ENCODE measurements around the gene PKHD1. TPM values are rescaled to one million over a fixed set of nuclear protein-coding genes. Genes with fewer than 3 reads are reported as not detected.

Gene PKHD1
- total RNA-seq, 1 experiment from 2014 or later = under 0.01 TPM

DNA sequence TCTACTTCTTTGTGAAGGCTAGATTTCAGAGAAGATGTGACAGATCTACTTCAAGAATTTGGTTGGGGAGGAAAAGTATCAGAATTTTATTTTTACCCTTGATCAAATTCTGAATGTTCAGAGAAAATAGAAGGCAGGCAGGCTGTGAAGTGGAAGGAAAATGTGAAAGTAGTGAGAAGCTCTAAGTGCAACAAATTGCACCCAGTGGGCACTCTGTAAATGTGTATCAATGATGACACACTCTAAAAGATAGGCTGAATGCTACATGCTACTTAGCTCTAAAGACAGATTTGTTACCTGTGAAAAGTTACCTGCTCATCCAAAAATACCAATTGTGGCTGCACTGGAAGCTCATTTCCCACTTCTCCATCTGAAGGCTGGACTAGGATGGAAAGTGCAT lies 438.6 kb downstream of the PKHD1 start:
- Histone ChIP-seq H3K27me3 (replicated peaks) (no peaks in the 10 kb centered on the region; the same call in 1 of the 2 replicates), H3K27ac (no peak overlapping the region), H3K4me3 (no peak overlapping the region), H3K9me3 (replicated peaks) (no peaks in the 10 kb centered on the region), H3K36me3 (no peaks in the 10 kb centered on the region), H3K4me1 (replicated peaks) (no peaks in the 10 kb centered on the region)
- no peak for DNase-seq (ENCODE audit: low read depth in 1 of 2, low spot score in 2 of 2)

DNA sequence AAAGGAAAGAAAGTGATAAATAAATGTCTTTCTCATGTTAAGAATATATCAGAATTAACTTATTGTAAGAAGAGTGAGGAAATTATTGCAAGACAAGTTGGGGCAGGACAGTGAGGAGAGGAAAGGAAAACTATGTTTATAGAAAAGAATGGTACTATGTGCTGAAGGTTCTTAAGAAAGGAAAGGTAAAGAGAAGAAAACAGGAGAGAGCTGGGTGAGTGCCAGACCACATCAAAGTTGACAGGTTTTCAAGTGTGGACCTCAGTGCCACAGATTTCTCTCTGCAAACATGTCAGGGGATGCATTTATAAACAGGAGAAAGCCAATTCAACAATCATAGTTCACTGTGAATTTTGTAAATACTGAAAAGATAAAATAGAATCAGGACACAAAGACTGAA lies 439.2 kb downstream of the PKHD1 start:
- no peaks in the 10 kb centered on the region for H3K9me3 ChIP-seq (replicated peaks)
- no peak overlapping the region for H3K4me3 ChIP-seq
- H3K4me1 ChIP-seq (replicated peaks) = no peaks in the 10 kb centered on the region
- no peaks in the 10 kb centered on the region for H3K27me3 ChIP-seq (replicated peaks)
- DNase-seq (ENCODE audit: low read depth in 1 of 2, low spot score in 2 of 2) = no peak
- H3K27ac ChIP-seq = no peak overlapping the region
- no peaks in the 10 kb centered on the region for H3K36me3 ChIP-seq

DNA sequence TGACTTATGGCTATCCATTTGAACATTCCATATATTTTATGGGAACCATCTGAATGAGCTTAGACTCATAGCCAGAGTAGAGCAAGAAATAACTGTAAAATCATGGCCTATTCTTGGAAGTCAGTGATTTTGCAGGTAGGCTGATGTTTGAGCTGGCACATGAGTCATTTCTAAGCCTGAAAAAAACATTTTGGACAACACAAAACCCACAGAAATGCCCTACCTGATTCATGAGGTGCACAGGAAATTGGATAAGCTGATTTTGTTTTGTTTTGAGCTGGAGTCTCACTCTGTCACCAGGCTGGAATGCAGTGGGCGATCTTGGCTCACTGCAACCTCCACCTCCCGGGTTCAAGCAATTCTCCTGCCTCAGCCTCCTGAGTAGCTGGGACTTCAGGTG lies 443.0 kb downstream of the PKHD1 start:
- no peaks in the 10 kb centered on the region for H3K27me3 ChIP-seq (replicated peaks)
- H3K36me3 ChIP-seq = no peaks in the 10 kb centered on the region
- no peak overlapping the region for H3K27ac ChIP-seq
- no peaks in the 10 kb centered on the region for H3K9me3 ChIP-seq (replicated peaks)
- H3K4me1 ChIP-seq (replicated peaks) = no peaks in the 10 kb centered on the region
- no peak overlapping the region for H3K4me3 ChIP-seq
- no peak for DNase-seq (ENCODE audit: low read depth in 1 of 2, low spot score in 2 of 2)

DNA sequence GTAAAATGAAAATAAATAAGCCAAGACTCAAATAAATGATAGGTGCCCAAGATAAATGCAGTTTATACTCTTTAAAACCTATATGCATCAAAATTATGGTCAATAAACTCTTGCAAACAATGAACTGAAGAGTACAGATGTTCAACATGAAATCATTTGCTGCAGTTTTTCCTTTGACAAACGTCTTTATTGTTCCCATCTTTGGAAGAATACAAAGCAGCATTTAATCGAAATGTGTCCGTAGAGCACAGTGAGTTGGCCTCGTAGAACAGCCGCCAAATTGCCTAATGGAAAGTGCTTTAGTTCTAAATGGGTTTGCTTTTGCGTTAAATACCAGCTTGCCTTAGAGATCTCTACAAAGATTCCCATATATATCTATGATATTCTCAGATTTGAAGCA lies 447.4 kb downstream of the PKHD1 start:
- Histone ChIP-seq H3K36me3 (no peaks in the 10 kb centered on the region), H3K27ac (no peak overlapping the region), H3K4me3 (no peak overlapping the region), H3K27me3 (replicated peaks) (no peaks in the 10 kb centered on the region), H3K4me1 (replicated peaks) (no peaks in the 10 kb centered on the region), H3K9me3 (replicated peaks) (no peaks in the 10 kb centered on the region)
- DNase-seq (ENCODE audit: low read depth in 1 of 2, low spot score in 2 of 2) = no peak

DNA sequence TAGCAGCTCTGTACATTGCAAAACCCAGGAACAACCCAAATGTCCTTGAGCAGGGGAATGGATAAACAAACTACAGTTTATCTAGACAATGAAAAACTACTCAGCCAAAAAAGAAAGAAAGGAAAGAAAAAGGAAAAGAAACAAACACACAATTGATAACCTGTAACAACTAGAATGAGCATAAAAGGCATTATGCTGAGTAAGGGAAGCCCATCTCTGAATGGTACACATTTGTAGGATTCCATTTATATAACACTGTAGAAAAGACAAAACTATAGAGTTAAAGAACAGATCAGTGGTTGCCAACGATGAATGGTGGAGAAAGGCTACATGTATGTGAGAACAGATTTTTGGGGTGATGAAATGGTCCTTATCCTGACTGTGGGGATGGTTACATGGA lies 454.0 kb downstream of the PKHD1 start:
- DNase-seq (ENCODE audit: low read depth in 1 of 2, low spot score in 2 of 2) = no peak
- Histone ChIP-seq H3K9me3 (replicated peaks) (no peaks in the 10 kb centered on the region), H3K27me3 (replicated peaks) (no peaks in the 10 kb centered on the region), H3K27ac (no peak overlapping the region), H3K36me3 (no peaks in the 10 kb centered on the region), H3K4me3 (no peak overlapping the region), H3K4me1 (replicated peaks) (no peaks in the 10 kb centered on the region)

DNA sequence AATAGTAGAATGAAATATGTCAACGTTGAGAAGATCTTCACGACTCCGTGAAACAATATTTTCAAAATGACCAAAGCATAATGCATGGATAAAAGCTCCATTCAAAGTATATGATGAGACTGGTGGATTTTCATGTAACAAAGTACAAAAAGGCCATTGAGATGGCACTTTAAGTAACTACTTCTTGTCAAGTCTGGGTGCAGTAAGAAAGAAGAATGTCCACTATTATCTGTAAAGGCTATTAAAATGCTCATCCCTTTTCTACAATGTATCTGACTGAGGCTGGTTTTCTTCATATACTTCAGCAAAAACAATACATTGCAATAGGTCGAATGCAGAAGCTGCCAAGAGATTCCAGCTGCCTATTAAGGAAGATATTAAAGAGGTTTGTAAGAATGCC lies 457.4 kb downstream of the PKHD1 start:
- Histone ChIP-seq H3K4me1 (replicated peaks) (no peaks in the 10 kb centered on the region), H3K4me3 (no peak overlapping the region), H3K36me3 (no peaks in the 10 kb centered on the region), H3K27ac (no peak overlapping the region), H3K9me3 (replicated peaks) (no peaks in the 10 kb centered on the region), H3K27me3 (replicated peaks) (no peaks in the 10 kb centered on the region)
- DNase-seq (ENCODE audit: low read depth in 1 of 2, low spot score in 2 of 2) = no peak

DNA sequence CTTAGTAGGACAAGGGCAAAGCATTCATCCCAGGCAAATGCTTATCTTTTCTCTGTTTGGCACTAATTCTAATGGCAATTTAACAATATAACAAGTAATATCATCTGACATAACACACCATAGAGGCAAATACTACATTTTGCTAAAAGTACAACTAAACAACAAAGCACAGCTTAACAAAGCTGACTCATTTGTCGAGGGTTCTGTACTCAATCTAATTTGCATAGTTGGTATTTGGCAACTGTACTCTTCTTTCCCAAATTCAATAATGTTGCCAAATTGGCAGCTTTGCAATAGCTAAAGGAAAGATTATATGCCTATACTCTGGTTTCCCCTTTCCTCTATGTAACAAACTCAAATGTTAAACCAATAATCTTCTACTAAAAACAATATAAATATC lies 461.0 kb downstream of the PKHD1 start:
- H3K9me3 ChIP-seq (replicated peaks) = no peaks in the 10 kb centered on the region
- no peaks in the 10 kb centered on the region for H3K36me3 ChIP-seq
- H3K4me3 ChIP-seq = no peak overlapping the region
- no peaks in the 10 kb centered on the region for H3K4me1 ChIP-seq (replicated peaks)
- H3K27me3 ChIP-seq (replicated peaks) = no peaks in the 10 kb centered on the region
- no peak for DNase-seq (ENCODE audit: low read depth in 1 of 2, low spot score in 2 of 2)
- no peak overlapping the region for H3K27ac ChIP-seq

DNA sequence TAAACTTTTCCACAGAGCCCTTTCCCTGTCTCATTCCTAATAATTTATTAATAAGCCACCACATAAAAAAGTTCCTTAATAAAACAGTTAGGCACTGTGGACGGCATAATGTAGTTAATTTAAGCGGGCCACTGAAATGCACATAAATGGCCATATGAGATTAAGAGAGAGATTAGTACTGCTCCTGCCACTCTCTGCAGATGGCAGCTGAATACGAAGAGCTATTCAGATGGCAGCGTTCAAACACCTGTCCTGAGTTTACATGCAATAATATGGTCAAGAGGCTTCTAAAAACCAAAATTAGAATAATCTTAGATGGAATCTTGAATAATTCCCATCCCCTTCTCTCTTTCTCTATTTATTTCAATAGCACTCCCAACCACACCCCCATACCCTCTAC lies 461.8 kb downstream of the PKHD1 start:
- H3K27ac ChIP-seq = no peak overlapping the region
- H3K27me3 ChIP-seq (replicated peaks) = no peaks in the 10 kb centered on the region
- no peaks in the 10 kb centered on the region for H3K36me3 ChIP-seq
- DNase-seq (ENCODE audit: low read depth in 1 of 2, low spot score in 2 of 2) = no peak
- no peaks in the 10 kb centered on the region for H3K9me3 ChIP-seq (replicated peaks)
- no peaks in the 10 kb centered on the region for H3K4me1 ChIP-seq (replicated peaks)
- H3K4me3 ChIP-seq = no peak overlapping the region

DNA sequence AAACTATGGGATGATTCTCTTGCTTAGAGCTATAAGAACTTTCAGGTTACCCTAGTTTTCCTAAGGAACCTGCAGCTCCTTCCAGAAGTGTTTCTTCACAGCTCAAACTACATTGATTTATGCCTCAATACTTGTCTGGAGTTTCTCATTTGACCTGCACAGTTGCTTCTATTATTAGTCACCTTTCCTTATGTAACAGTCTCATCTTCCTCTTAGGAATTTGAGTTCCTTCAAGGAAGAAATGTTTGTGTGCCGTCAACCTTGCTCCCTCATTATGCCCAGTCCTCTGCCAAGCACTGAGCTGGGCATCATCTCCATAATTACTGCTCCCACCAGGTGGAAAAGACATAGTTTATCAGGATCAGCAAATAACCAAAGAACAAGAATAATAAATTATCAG lies 466.4 kb downstream of the PKHD1 start:
- no peak for DNase-seq (ENCODE audit: low read depth in 1 of 2, low spot score in 2 of 2)
- Histone ChIP-seq H3K27ac (no peak overlapping the region), H3K4me3 (no peak overlapping the region)

DNA sequence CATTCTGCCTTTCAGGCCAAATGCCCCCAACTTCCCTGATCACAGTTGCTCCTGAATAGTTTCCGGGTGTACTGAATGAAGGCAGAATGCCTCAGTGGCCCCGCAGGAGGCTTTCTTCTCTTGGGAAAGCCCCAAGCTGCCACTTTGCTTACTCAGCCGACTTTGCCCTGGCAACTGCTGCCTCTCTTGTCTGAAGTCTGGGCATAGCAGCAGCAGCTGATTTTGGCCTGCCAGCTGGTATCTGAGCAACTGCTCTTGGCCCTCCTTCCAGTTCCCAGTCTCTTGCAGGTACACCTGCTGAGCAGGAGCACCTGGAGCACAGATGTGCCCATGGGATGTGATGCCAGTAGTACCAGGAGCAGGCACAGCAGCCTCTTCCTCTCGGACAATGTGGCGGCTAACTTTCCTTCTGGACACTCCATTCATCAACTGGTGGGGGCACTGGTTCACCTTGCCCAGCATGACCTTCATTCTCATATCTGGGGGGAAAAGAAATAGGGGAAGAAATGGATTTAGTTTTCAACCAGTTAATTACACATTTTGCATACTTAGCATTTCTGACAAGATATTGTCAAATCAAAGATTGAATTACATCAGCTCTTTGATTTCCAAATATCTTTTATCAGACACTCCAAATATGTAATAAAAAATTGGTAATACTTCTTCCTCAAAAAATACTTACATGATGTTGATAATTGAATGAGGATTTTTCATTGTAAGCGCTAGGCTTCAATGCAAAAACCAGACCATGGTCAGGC lies 468.2 kb downstream of the PKHD1 start:
- no peaks in the 10 kb centered on the region for H3K27me3 ChIP-seq (replicated peaks)
- H3K9me3 ChIP-seq (replicated peaks) = no peaks in the 10 kb centered on the region
- H3K27ac ChIP-seq = no peak overlapping the region

More for the DNA sequence above, 466.4 kb downstream of the PKHD1 start:
- Histone ChIP-seq H3K27me3 (replicated peaks) (no peaks in the 10 kb centered on the region), H3K36me3 (no peaks in the 10 kb centered on the region), H3K4me1 (replicated peaks) (no peaks in the 10 kb centered on the region), H3K9me3 (replicated peaks) (no peaks in the 10 kb centered on the region)

DNA sequence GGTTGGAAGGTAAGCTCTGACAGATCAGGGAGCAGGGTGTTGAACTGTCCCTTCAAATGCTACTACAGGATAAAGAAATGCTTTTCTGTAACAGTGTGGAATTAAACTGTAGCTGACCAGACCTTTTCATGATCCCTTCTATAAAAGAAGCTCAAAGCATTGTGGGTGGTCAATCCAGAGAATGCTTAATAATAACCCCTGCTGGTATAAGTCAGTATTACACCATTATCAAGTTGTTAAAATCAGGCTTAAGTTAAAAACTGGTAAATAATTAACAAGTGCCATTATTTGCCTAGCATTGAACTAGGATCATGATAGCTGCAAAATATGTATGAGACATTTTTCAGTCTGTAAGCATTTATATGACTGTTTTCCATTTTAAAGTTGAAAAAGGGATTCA lies 468.9 kb downstream of the PKHD1 start:
- peak in 1 of 2 experiments; percentile 2 for DNase-seq (ENCODE audit: low read depth in 1 of 2, low spot score in 2 of 2)
- no peaks in the 10 kb centered on the region for H3K9me3 ChIP-seq (replicated peaks)
- no peaks in the 10 kb centered on the region for H3K27me3 ChIP-seq (replicated peaks)
- H3K27ac ChIP-seq = no peak overlapping the region
- no peaks in the 10 kb centered on the region for H3K4me1 ChIP-seq (replicated peaks)
- no peak overlapping the region for H3K4me3 ChIP-seq
- no peaks in the 10 kb centered on the region for H3K36me3 ChIP-seq

More for the DNA sequence above, 468.2 kb downstream of the PKHD1 start:
- no peaks in the 10 kb centered on the region for H3K36me3 ChIP-seq
- no peak overlapping the region for H3K4me3 ChIP-seq
- no peaks in the 10 kb centered on the region for H3K4me1 ChIP-seq (replicated peaks)
- DNase-seq (ENCODE audit: low read depth in 1 of 2, low spot score in 2 of 2) = no peak

DNA sequence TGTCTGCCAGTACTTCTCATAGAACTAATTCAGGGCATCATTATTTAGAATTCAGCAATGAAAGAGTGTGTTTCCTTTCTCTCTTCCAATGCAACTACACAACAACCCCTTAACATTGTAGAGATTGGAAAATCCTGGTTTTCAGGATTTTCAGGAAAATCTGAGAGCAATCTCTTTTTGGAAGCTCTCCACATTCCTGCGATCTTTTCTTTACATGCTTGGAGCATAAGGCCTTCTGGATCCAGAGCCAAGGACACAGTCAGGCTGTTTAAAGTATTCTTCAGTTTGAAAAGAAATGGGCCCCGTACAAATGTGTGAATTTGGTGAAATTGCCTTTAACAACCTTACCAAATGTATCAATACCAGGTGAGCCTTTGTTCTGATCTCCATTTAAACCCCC lies 469.7 kb downstream of the PKHD1 start:
- H3K4me1 ChIP-seq (replicated peaks) = no peaks in the 10 kb centered on the region
- no peaks in the 10 kb centered on the region for H3K27me3 ChIP-seq (replicated peaks)
- H3K27ac ChIP-seq = no peak overlapping the region
- H3K9me3 ChIP-seq (replicated peaks) = no peaks in the 10 kb centered on the region
- no peak for DNase-seq (ENCODE audit: low read depth in 1 of 2, low spot score in 2 of 2)
- H3K36me3 ChIP-seq = no peaks in the 10 kb centered on the region
- H3K4me3 ChIP-seq = no peak overlapping the region

DNA sequence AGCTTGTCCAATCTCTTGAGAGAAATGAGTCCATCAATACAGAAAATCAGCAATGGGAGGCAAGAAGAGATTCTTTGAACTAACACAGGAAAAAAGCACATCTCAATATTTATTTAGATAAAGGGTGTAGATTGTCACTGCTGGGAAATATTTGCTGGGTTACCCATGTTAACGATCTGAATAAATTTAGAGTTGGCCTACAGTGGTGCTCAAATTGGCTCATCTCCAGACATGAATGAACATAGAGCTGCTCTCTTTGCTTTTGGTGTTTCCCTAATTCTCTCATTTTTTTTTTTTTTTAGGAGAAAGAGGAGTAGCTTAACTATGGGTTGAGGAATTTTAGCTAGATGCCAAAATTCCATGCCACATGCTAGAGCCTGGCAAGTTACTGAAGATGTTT lies 471.2 kb downstream of the PKHD1 start:
- no peaks in the 10 kb centered on the region for H3K27me3 ChIP-seq (replicated peaks)
- H3K9me3 ChIP-seq (replicated peaks) = no peaks in the 10 kb centered on the region
- H3K4me1 ChIP-seq (replicated peaks) = no peaks in the 10 kb centered on the region
- H3K4me3 ChIP-seq = no peak overlapping the region
- no peaks in the 10 kb centered on the region for H3K36me3 ChIP-seq
- H3K27ac ChIP-seq = no peak overlapping the region
- DNase-seq (ENCODE audit: low read depth in 1 of 2, low spot score in 2 of 2) = no peak

DNA sequence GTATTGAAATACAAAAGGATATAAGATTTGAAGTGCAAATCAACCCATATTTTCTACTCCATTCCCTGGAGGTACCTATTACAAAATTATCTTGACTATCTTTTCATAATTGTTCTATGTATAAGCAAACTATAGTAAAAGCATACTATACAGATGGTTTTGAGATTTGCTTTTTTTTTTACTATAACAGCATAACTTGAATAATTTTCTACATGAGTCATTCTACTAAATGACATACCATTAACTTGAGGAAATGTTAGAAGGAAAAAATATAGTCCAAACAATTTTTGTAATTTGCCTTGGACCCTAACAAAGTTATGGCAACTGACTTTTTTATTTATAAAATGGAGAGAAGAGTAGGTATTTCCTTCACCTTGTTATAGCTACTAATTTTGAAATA lies 472.7 kb downstream of the PKHD1 start:
- no peaks in the 10 kb centered on the region for H3K4me1 ChIP-seq (replicated peaks)
- no peak for DNase-seq (ENCODE audit: low read depth in 1 of 2, low spot score in 2 of 2)
- no peak overlapping the region for H3K4me3 ChIP-seq
- no peaks in the 10 kb centered on the region for H3K36me3 ChIP-seq
- no peak overlapping the region for H3K27ac ChIP-seq
- no peaks in the 10 kb centered on the region for H3K27me3 ChIP-seq (replicated peaks)
- no peaks in the 10 kb centered on the region for H3K9me3 ChIP-seq (replicated peaks)

DNA sequence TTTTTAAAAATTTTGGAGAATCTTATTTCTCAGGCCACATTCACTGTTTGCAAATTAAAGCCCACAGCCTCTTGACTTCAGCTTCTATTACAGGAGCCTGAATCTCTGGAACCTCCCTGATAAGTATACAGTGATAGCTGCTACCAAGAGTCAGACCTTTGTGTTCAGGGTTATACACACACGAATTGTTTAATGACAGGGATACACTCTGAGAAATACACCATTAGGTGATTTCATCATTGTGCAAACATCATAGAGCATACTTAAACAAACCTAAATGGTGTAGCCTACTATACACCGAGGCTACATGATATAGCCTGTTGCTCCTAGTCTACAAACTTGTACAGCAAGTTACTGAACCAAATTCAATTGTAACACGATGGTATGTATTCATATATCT lies 473.9 kb downstream of the PKHD1 start:
- Histone ChIP-seq H3K4me3 (no peak overlapping the region), H3K36me3 (no peaks in the 10 kb centered on the region), H3K4me1 (replicated peaks) (no peaks in the 10 kb centered on the region), H3K27ac (no peak overlapping the region), H3K9me3 (replicated peaks) (no peaks in the 10 kb centered on the region), H3K27me3 (replicated peaks) (no peaks in the 10 kb centered on the region)
- DNase-seq (ENCODE audit: low read depth in 1 of 2, low spot score in 2 of 2) = no peak

All from SJSA1 (cell line).